Activated CD8-positive, alpha-beta memory T cell treated with anti-CD3 and anti-CD28 coated beads for 1 hour (primary cell): Measurements from ENCODE around the gene PCNA.
A peak's percentile ranks its signal among the peaks of the same experiment; 100 is the strongest.

Source experiments
- DNase-seq, 2 donors: peaks; one replicate each; pipeline ENCODE4 v3.0.0-alpha.2; 2020; ENCODE audit warnings: low read depth in 1 of 2; ENCODE audit errors: extremely low read depth in 1 of 2

PCNA gene

DNA sequence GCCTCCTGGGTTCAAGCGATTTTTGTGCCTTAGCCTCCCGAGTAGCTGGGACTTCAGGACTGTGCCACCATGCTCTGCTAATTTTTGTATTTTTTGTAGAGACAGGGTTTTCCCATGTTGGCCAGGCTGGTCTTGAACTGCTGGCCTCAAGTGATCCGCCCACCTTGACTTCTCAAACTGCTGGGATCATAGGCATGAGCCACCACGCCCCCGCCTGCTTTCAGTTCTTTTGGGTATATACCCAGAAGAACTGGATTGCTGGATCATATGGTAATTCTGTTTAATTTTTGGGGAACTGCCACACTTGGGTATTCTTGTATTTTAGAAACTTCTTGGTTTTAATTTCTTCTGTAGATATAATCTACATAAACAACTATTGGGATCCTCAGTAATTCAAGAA is 24.1 kb upstream of the PCNA start:
- DNase-seq = no peak

GRCh38 chr20:5141615-5142014 is 21.9 kb upstream of the PCNA start:
- DNase-seq = no peak

DNA sequence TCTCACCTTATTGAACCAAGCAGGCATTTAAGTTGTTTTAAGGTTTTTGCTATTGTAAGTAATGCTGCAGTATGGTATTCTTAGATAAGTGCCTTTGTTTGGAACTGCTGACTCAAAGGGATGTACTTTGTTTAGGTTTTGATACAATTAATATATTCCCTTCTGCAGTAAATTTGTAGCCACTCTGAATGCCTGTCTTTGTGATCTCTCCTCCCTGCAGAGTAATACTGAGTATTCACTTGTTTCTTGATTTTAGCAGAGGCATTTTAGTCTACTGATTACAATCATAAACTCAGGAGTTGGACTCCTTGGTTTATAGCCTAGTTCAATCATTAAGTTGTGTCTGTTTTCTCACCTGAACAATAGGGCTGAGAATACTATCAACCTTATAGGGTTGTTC is 20.4 kb upstream of the PCNA start:
- no peak for DNase-seq

DNA sequence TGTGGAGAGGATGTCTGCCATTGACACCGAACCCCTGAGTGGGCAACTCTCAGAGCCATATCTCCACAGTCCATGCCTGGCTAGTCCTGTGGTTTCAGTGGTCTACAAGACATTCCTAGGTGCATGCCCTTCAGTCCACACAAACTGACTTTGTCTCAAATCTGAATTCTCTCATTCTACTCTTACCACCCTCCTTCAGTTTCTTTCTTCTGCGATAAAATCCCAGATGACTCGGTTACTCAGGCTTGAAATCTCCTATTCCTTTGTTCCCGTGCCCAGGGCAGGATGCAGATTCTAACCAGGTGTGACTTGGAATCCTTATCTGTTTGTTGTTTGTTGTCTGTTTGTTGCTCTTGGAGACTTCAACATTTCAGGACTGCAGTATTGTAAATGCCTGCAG is 16.3 kb upstream of the PCNA start:
- no peak for DNase-seq

- no peak for DNase-seq
Measured at GRCh38 chr20:5135363-5136012, 15.7 kb upstream of the PCNA start.

GRCh38 chr20:5133998-5134397 is 14.2 kb upstream of the PCNA start:
- DNase-seq = no peak

- no peak for DNase-seq
Measured at GRCh38 chr20:5131502-5131901, 11.7 kb upstream of the PCNA start.

DNA sequence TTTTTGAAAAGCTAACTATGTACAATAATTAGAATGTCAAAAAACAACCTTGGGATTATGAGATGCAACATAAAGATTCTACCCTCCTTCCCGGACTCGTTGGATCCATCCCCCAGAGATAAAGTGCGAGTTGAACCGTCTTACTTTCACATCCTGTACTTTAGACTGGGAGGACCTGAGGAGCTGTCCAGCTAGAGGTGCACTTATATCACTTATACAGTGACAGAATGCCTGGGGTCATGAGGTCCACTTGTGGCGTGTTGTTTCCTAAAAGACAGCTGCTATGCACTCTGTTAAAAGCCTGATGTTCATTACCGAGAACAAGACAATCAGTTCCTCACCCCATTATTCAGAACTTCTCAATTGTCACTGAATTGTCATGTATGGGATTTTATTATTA is 9.1 kb upstream of the PCNA start:
- DNase-seq = no peak

GRCh38 chr20:5127859-5128424 is 8.2 kb upstream of the PCNA start:
- DNase-seq = no peak

DNA sequence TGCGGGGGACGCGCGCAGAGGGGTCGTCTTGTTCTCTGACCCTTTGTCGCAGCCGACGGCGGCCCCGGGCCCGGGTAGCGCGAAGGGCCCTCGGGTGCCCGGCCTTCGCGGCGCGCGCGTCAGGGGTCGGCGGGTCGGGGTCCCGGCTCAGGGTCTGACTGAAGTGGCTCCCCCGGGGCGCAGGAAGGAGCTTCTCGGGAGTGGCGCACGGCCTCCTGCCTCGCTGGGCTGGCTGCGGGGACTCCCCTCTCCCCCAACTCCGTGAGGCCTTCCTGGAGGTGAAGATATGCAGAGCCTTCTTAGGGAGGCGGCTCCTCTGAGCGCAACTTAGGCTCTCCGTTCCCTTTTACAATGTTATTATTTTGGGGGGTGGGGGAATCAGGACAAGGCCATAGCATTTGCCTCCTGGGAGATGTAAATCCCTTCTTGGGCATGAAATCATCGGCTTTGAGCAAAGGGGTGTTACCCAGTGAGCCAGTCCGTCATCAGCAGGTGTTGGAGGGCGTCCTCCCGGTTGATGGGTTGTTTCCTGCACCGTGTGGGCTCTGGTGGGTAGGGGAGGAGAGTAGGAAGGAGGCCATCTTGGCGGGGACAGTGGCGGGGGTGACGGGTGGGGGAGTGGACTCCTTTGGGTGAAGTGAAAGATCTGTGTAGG is 7.6 kb upstream of the PCNA start:
- peak in 1 of 2 donors; percentile 38 for DNase-seq

GRCh38 chr20:5126512-5127203 is 6.9 kb upstream of the PCNA start, which contains the start of gene CDS2:
TSS of gene CDS2 (plus strand) at chr20:5127008. CDS start at chr20:5127093, 85 bp downstream.
- peak; percentile 99 to 100 for DNase-seq

GRCh38 chr20:5122873-5123260 is 3.1 kb upstream of the PCNA start:
- no peak for DNase-seq

GRCh38 chr20:5120185-5120476 is 373 bp upstream of the PCNA start:
- no peak for DNase-seq

GRCh38 chr20:5119143-5119434 is 669 bp downstream of the PCNA start:
- no peak for DNase-seq

DNA sequence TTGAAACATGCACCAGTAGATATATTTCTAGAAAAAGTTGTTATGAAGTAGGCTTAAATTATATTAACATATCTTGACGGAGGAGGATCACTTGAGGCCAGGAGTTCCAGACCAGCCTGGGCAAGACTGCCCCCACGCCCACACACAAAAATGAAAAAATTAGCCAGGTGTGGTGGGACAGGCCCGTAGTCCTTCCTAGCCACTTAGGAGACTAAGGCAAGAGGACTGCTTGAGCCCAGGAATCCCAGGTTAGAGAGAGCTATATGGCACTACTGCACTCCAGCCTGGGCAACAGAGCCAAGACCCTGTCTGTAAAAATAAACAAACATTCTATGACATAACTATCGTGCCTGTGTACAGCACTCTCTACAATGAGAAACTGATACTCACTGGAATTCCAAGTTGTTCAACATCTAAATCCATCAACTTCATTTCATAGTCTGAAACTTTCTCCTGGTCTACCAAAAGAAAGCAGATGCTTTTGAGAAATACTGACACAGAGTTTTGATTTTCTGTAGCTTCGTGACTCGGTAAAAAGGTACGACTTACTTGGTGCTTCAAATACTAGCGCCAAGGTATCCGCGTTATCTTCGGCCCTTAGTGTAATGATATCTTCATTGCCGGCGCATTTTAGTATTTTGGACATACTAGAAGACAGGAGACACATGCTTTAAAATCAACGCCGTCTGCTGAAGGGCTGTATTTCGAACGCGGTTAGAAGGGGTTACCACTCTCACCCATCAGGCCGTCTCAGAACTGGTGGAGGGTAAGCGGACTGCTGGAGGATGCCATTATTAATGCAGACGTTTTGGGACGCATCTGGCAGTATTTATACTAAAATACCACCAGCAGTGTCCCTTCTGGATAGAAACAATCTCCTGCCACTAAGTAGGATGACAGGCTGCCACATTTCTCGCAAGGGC is 1.3 kb downstream of the PCNA start:
- no peak for DNase-seq

DNA sequence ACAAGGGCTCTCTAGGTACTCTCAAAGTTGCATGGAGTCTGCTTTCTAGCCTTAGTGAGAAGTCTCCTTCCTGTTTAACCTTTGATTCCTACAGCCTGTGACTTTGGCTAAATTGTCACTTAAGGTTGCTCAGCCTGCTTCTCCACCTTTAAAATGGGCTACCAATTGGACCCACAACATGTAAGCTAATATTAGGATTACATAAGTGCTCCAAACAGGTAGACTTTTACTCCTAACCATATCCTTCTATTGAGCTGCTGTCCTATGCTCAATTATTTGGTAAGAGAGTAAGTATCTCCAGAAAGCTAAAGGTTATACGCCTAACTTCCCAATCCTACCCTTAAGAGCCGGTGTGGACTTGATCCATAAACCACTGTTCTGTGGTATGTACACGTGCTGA is 2.9 kb downstream of the PCNA start:
- DNase-seq = no peak

- DNase-seq = no peak
Measured at GRCh38 chr20:5114403-5114802, 5.4 kb downstream of the PCNA start.

- no peak for DNase-seq
Measured at GRCh38 chr20:5113615-5113986, 6.2 kb downstream of the PCNA start.

- DNase-seq = no peak
Measured at GRCh38 chr20:5109276-5109675, 10.5 kb downstream of the PCNA start.

DNA sequence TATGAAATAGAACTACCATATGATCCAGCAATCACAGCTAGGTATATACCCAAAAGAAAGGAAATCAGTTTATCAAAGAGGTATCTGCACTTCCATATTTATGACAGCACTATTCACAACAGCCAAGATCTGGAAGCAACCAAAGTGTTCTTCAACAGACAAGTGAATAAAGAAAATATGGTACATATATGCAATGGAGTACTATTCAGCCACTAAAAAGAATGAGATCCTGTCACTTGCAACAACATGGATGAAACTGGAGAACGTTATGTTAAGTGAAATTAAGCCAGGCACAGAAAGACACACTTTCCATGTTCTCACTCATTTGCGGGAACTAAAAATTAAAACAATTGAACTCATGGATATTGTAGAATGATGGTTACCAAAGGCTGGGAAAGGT is 15.3 kb downstream of the PCNA start:
- DNase-seq = no peak

DNA sequence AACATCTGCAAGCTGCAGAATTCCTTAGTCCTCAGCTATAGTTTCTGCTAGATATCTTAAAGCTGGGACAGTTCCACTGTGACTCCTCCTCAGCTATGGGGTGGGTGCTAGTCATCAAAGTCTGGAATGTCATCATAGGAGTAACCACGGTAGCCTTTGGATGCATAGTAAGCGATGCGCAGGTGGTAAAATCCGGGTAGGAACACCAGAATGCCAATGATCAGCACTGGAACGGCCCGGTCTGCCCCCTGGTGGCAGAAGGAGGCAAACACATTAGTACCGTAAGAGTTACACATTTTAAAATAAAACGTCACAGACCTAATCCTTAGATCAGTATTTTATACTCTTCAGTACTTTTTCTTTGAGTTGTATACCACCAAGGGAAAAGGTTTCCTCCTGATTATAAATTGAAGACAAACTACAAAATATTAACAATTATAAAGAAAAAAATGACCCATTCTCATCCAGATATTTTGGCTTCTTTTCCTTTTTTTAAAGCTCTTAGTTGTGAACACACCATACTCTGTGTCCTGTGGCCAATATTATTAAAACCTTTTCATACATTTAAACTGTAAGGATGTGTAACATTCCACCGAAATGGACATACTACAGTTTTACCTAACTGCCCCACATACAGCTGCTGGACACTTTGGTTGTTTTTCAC is 18.9 kb downstream of the PCNA start:
- DNase-seq = peak; percentile 58 to 66
